Activated CD4-positive, alpha-beta memory T cell treated with anti-CD3 and anti-CD28 coated beads for 36 hours (primary cell): ENCODE results near the gene HSPA4L. TPM values are rescaled to one million over a fixed set of nuclear protein-coding genes. Genes with fewer than 3 reads are reported as not detected.

Experiments used
- CTCF ChIA-PET: fragments of 350-600 bp; sonication (Branson Sonifier 250); formaldehyde crosslinking; loops from one replicate; lab custom pipeline; 2021; ENCODE audit warnings: antibody characterized with exemption, inconsistent platforms; lab: Charles Lee
- POLR2A ChIA-PET: fragments of 350-600 bp; sonication (Branson Sonifier 250); formaldehyde crosslinking; loops from one replicate; lab custom pipeline; 2021; ENCODE audit warnings: antibody characterized with exemption; lab: Charles Lee
- DNase-seq: peaks from one replicate; pipeline ENCODE4 v3.0.0-alpha.2; 2020
- H3K27ac Mint-ChIP-seq: one replicate; pipeline ENCODE4 v1.8.0; 2021; ENCODE audit warnings: mixed read lengths
- H3K27me3 Mint-ChIP-seq: one replicate; pipeline ENCODE4 v1.8.0; 2021; ENCODE audit warnings: mixed read lengths
- H3K36me3 Mint-ChIP-seq: one replicate; pipeline ENCODE4 v1.8.0; 2021; ENCODE audit warnings: mixed read lengths
- H3K4me1 Mint-ChIP-seq: one replicate; pipeline ENCODE4 v1.8.0; 2021; ENCODE audit warnings: low read depth, mixed read lengths
- H3K4me3 Mint-ChIP-seq: one replicate; pipeline ENCODE4 v1.8.0; 2021; ENCODE audit warnings: mild to moderate bottlenecking, mixed read lengths
- H3K9me3 Mint-ChIP-seq: one replicate; pipeline ENCODE4 v1.8.0; 2021; ENCODE audit warnings: mixed read lengths
- intact Hi-C: fragments of 100-400 bp; cut with micrococcal nuclease; formaldehyde crosslinking; loops from one replicate; pipeline ENCODE4 v1.15.1; 2023
- total RNA-seq, 2 experiments: library from RNA; stranded (reverse); gene quantifications; one replicate each; pipeline ENCODE4 v1.2.3, GENCODE V29; 2021

Gene HSPA4L
- total RNA-seq, 2 experiments from 2014 or later, result 1.9 to 3.0 TPM

GRCh38 chr4:127846765-127847164 is 64.6 kb downstream of the HSPA4L start:
- POLR2A ChIA-PET, result no interaction called here
- H3K27ac Mint-ChIP-seq, result no peak overlapping the region
- peaks cover 52% of the 10 kb centered on the region for H3K9me3 Mint-ChIP-seq
- peaks cover 47% of the 10 kb centered on the region for H3K36me3 Mint-ChIP-seq
- no peak for DNase-seq
- CTCF ChIA-PET, result no interaction called here
- H3K27me3 Mint-ChIP-seq, result no peaks in the 10 kb centered on the region
- no peaks in the 10 kb centered on the region for H3K4me1 Mint-ChIP-seq
- intact Hi-C loops, result no loop called here
- no peak overlapping the region for H3K4me3 Mint-ChIP-seq

GRCh38 chr4:127849505-127850234 is 67.5 kb downstream of the HSPA4L start:
- H3K27ac Mint-ChIP-seq, result no peak overlapping the region
- no peaks in the 10 kb centered on the region for H3K4me1 Mint-ChIP-seq
- ChIA-PET CTCF (no interaction called here), POLR2A (no interaction called here)
- no peak for DNase-seq
- H3K36me3 Mint-ChIP-seq, result peaks cover 52% of the 10 kb centered on the region
- no peaks in the 10 kb centered on the region for H3K27me3 Mint-ChIP-seq
- intact Hi-C loops, result no loop called here
- no peak overlapping the region for H3K4me3 Mint-ChIP-seq
- peaks cover 66% of the 10 kb centered on the region for H3K9me3 Mint-ChIP-seq

- Mint-ChIP-seq H3K27ac (no peak overlapping the region), H3K9me3 (peaks cover 53% of the 10 kb centered on the region), H3K4me3 (no peak overlapping the region), H3K27me3 (no peaks in the 10 kb centered on the region), H3K4me1 (no peaks in the 10 kb centered on the region), H3K36me3 (peaks cover 46% of the 10 kb centered on the region)
- no peak for DNase-seq
- intact Hi-C loops, result no loop called here
- CTCF ChIA-PET, result no interaction called here
- POLR2A ChIA-PET, result no interaction called here
These were observed 70.5 kb downstream of the HSPA4L start for GRCh38 chr4:127852661-127853060.

- DNase-seq, result no peak
- H3K27ac Mint-ChIP-seq, result no peak overlapping the region
- H3K9me3 Mint-ChIP-seq, result peaks cover 39% of the 10 kb centered on the region
- ChIA-PET POLR2A (no interaction called here), CTCF (no interaction called here)
- H3K4me3 Mint-ChIP-seq, result no peak overlapping the region
- intact Hi-C loops, result no loop called here
- peaks cover 38% of the 10 kb centered on the region for H3K36me3 Mint-ChIP-seq
- H3K27me3 Mint-ChIP-seq, result no peaks in the 10 kb centered on the region
- no peaks in the 10 kb centered on the region for H3K4me1 Mint-ChIP-seq
These were observed 74.2 kb downstream of the HSPA4L start for GRCh38 chr4:127856196-127856812.

- DNase-seq, result no peak
- Mint-ChIP-seq H3K27me3 (no peaks in the 10 kb centered on the region), H3K4me1 (no peaks in the 10 kb centered on the region), H3K36me3 (peaks cover 38% of the 10 kb centered on the region), H3K27ac (no peak overlapping the region), H3K4me3 (no peak overlapping the region), H3K9me3 (peaks cover 32% of the 10 kb centered on the region)
- CTCF ChIA-PET, result no interaction called here
- intact Hi-C loops, result no loop called here
- POLR2A ChIA-PET, result no interaction called here
These were observed 74.8 kb downstream of the HSPA4L start for GRCh38 chr4:127856813-127857447.

- H3K27ac Mint-ChIP-seq, result no peak overlapping the region
- intact Hi-C loops, result no loop called here
- POLR2A ChIA-PET, result no interaction called here
- CTCF ChIA-PET, result no interaction called here
- H3K4me1 Mint-ChIP-seq, result no peaks in the 10 kb centered on the region
- peaks cover 28% of the 10 kb centered on the region for H3K9me3 Mint-ChIP-seq
- H3K27me3 Mint-ChIP-seq, result no peaks in the 10 kb centered on the region
- no peak for DNase-seq
- H3K36me3 Mint-ChIP-seq, result peaks cover 38% of the 10 kb centered on the region
- no peak overlapping the region for H3K4me3 Mint-ChIP-seq
These were observed 75.5 kb downstream of the HSPA4L start for GRCh38 chr4:127857641-127858040.

- peaks cover 1% of the 10 kb centered on the region for H3K36me3 Mint-ChIP-seq
- H3K27ac Mint-ChIP-seq, result no peak overlapping the region
- H3K4me3 Mint-ChIP-seq, result no peak overlapping the region
- DNase-seq, result no peak
- H3K27me3 Mint-ChIP-seq, result no peaks in the 10 kb centered on the region
- ChIA-PET CTCF (interaction anchor here (0.6 kb wide), 1 partner anchor 43 kb away, joined by 3 read pairs; no protein-coding TSS in a partner anchor), POLR2A (no interaction called here)
- peaks cover 2% of the 10 kb centered on the region for H3K9me3 Mint-ChIP-seq
- intact Hi-C loops, result no loop called here
- H3K4me1 Mint-ChIP-seq, result no peaks in the 10 kb centered on the region
These were observed 86.1 kb downstream of the HSPA4L start for GRCh38 chr4:127868196-127868595.

- Mint-ChIP-seq H3K9me3 (no peaks in the 10 kb centered on the region), H3K4me3 (no peak overlapping the region), H3K27me3 (no peaks in the 10 kb centered on the region), H3K27ac (no peak overlapping the region), H3K4me1 (no peaks in the 10 kb centered on the region), H3K36me3 (peaks cover under 1% of the 10 kb centered on the region)
- ChIA-PET POLR2A (no interaction called here), CTCF (no interaction called here)
- DNase-seq, result no peak
- intact Hi-C loops, result no loop called here
These were observed 88.2 kb downstream of the HSPA4L start for GRCh38 chr4:127870281-127870680.

GRCh38 chr4:127870688-127871087 is 88.6 kb downstream of the HSPA4L start:
- no peaks in the 10 kb centered on the region for H3K27me3 Mint-ChIP-seq
- H3K4me3 Mint-ChIP-seq, result no peak overlapping the region
- no peaks in the 10 kb centered on the region for H3K4me1 Mint-ChIP-seq
- ChIA-PET POLR2A (no interaction called here), CTCF (no interaction called here)
- DNase-seq, result no peak
- peaks cover 3% of the 10 kb centered on the region for H3K36me3 Mint-ChIP-seq
- intact Hi-C loops, result no loop called here
- no peak overlapping the region for H3K27ac Mint-ChIP-seq
- H3K9me3 Mint-ChIP-seq, result no peaks in the 10 kb centered on the region

- Mint-ChIP-seq H3K4me1 (peaks cover 3% of the 10 kb centered on the region), H3K4me3 (no peak overlapping the region), H3K9me3 (no peaks in the 10 kb centered on the region), H3K27me3 (peaks cover 2% of the 10 kb centered on the region), H3K36me3 (peaks cover 7% of the 10 kb centered on the region), H3K27ac (no peak overlapping the region)
- POLR2A ChIA-PET, result no interaction called here
- CTCF ChIA-PET, result no interaction called here
- no peak for DNase-seq
- intact Hi-C loops, result no loop called here
These were observed 93.7 kb downstream of the HSPA4L start for GRCh38 chr4:127875791-127876190.

GRCh38 chr4:127880763-127881562 is 98.8 kb downstream of the HSPA4L start, which contains the start of gene PLK4:
PLK4 (plus strand) TSS chr4:127880893; CDS start chr4:127881135, 242 bp downstream.
- POLR2A ChIA-PET, result interaction anchor here (1.6 to 1.8 kb wide), 3 partner anchors 84 to 405 kb away, joined by 3 to 20 read pairs (median 10); partner anchors contain the start of genes ABHD18, LARP1B and MFSD8
- peak within 1 kb of the TSS; percentile 95 for H3K4me3 Mint-ChIP-seq
- no peaks in the 10 kb centered on the region for H3K9me3 Mint-ChIP-seq
- peaks cover 31% of the 10 kb centered on the region for H3K36me3 Mint-ChIP-seq
- peak within 1 kb of the TSS; percentile 98 for H3K27ac Mint-ChIP-seq
- peak; percentile 97 for DNase-seq
- intact Hi-C loops, result loop anchor here (1.0 to 10.0 kb wide), 8 partner anchors 84 to 1212 kb away; partner anchors contain the start of genes ABHD18, HSPA4L, LARP1B and MFSD8
- peaks cover 14% of the 10 kb centered on the region for H3K4me1 Mint-ChIP-seq
- CTCF ChIA-PET, result interaction anchor here (0.6 kb wide), 1 partner anchor 638 kb away, joined by 3 read pairs; no protein-coding TSS in a partner anchor
- H3K27me3 Mint-ChIP-seq, result peaks cover 2% of the 10 kb centered on the region
